ENCODE measurements around the gene FADD.

Gene FADD

DNA sequence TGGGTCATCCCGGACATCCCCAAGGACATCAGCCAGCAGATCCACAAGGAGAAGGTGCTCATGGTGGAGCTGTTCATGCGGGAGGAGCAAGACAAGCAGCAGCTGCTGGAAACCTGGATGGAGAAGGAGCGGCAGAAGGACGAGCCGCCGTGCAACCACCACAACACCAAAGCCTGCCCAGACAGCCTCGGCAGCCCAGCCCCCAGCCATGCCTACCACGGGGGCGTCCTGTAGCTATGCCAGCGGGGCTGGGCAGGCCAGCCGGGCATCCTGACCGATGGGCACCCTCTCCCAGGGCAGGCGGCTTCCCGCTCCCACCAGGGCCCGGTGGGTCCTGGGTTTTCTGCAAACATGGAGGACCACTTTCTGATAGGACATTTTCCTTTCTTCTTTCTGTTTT, 15.3 kb upstream of the FADD start:
- TF ChIP-seq, protein P1, sequence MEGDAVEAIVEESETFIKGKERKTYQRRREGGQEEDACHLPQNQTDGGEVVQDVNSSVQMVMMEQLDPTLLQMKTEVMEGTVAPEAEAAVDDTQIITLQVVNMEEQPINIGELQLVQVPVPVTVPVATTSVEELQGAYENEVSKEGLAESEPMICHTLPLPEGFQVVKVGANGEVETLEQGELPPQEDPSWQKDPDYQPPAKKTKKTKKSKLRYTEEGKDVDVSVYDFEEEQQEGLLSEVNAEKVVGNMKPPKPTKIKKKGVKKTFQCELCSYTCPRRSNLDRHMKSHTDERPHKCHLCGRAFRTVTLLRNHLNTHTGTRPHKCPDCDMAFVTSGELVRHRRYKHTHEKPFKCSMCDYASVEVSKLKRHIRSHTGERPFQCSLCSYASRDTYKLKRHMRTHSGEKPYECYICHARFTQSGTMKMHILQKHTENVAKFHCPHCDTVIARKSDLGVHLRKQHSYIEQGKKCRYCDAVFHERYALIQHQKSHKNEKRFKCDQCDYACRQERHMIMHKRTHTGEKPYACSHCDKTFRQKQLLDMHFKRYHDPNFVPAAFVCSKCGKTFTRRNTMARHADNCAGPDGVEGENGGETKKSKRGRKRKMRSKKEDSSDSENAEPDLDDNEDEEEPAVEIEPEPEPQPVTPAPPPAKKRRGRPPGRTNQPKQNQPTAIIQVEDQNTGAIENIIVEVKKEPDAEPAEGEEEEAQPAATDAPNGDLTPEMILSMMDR (IDR thresholded peaks at IDR 0.05; ENCODE audit: insufficient read depth, missing control alignments) = no peak
- DNase-seq (ENCODE audit: insufficient read length, low spot score) (no peak), FAIRE-seq (no peak)

DNA sequence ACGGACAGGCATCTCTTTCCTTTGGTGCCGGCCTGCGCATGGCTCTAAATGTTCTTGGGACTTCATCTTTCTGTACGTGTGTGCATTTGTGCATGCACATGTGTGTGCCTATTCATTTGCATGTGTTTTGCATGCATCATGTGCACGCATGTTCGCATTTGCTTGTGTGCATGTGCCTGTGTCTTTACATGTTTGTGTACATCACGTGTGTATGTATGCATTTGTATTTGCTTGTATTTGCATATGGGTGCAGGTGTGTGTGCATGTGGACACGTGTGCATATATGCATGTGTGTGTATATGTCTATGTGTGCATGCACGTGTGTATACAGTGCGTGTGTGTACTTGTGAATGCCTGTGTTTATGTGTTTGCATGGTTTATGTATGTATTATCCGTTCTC, 13.5 kb upstream of the FADD start:
- no peak for FAIRE-seq
- TF ChIP-seq, protein P1 (IDR thresholded peaks at IDR 0.05; ENCODE audit: insufficient read depth, missing control alignments) = no peak

DNA sequence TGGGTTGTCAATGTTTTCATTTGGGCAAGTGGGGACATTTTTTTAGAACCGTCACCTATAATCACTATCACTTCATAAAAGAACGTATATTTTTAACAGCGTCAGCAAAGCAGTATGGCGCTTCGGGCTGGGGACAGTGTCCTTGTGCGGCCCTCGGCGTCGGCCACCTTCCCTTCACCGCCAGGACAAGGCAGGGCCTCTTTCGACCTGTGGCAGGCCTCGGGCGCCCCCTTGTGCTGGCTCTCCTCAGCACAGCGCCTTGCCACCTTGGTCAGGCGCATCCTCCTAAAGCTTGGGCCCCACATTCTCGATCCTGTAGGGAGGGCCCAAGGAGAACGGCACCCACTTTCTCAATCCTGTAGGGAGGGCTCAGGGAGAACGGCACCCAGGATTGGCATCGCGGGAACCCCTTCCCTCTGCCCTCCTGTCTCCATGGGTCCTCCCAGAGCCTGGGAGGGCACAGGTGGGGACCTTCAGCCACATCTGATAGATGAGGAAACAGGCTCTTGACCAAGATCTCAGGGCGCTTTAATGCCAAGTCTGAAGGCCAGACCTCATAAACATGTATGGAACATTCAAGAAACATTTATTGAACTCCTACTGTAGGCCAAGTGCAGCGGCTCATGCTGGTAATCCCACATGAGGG, 11.5 kb upstream of the FADD start:
- DNase-seq (ENCODE audit: insufficient read length, low spot score) (peak; percentile 54), FAIRE-seq (no peak)
- TF ChIP-seq, protein P1 (IDR thresholded peaks at IDR 0.05; ENCODE audit: insufficient read depth, missing control alignments) = peak; percentile 53

More for the DNA sequence above, 13.5 kb upstream of the FADD start:
- DNase-seq (ENCODE audit: insufficient read length, low spot score) = no peak

DNA sequence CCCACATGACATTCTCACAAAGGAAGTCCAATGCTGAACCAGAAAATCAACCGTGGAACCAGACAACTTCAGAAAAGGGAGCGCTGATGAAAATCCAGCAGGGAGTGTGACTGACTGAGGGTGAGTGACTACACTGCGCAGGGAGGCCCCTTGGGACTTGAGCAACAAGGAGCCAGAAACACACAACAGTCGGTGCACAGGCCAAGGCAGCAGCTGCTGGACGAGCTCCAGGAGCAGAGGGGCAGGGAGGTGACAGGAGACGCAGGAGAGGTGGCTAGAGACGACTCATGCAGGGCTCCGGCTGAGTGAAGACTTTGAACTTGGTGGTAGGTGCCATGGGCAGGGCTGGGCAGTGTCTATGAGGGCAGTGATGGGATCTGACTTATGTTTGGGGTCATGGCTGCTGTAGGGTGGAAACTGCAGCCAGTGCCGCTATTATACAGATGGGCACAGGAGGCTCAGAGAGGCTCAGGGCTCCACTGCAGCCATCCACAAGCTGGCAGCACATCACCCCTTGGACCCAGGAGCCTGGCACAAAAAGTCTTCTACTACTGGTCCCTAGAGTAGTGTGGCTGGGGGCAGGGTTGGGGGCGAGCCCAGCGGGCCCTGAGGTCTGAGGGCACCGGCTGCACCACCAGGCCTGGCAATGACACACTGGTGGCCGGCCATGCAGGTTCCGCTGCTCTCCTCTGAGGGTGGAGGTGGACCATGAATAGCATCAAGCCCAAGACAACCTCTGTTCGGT, 10.3 kb upstream of the FADD start:
- no peak for FAIRE-seq
- TF ChIP-seq, protein P1 (IDR thresholded peaks at IDR 0.05; ENCODE audit: insufficient read depth, missing control alignments) = no peak
- DNase-seq (ENCODE audit: insufficient read length, low spot score) = no peak

DNA sequence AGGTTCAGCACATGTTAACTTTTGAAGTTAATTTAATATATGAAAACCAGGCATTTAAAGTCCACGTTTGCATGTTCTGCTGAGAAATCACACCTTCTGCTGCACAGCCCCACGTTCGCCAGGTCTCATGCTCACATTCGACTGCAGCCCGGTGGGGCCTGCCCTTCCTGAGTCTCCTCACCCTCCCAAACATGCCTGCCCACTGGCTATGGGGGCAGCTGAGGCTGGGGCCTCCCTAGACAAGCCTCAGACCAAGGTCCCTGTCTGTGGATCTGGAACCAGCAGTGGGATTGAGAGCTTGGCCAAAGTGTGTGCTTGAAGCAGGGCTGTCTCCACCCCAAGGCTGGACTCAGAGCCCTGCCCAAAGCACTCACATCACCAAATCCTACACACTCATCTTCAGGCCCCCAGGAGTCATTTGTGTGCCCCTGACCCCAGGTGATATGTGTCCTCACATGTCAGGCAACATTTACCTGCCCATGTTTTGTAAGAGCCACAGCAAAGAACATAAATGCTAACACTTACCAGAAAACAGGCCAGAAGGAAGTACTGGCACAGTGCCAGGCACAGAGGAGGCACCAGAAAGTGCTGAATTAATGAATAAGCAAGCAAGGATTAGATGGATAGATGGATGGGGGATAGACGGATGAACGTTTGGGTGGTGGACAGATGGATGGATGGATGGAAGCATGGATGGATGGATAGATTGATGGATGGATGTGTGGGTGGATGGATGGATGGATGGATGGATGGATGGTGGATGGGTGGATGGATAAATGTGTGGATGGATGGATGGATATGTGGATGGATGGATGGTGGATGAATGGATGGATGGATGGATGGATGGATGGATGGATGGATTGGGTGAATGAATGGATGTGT, 9.4 kb upstream of the FADD start:
- TF ChIP-seq, protein P1 (IDR thresholded peaks at IDR 0.05; ENCODE audit: insufficient read depth, missing control alignments) = no peak
- FAIRE-seq = no peak
- DNase-seq (ENCODE audit: insufficient read length, low spot score) = no peak

DNA sequence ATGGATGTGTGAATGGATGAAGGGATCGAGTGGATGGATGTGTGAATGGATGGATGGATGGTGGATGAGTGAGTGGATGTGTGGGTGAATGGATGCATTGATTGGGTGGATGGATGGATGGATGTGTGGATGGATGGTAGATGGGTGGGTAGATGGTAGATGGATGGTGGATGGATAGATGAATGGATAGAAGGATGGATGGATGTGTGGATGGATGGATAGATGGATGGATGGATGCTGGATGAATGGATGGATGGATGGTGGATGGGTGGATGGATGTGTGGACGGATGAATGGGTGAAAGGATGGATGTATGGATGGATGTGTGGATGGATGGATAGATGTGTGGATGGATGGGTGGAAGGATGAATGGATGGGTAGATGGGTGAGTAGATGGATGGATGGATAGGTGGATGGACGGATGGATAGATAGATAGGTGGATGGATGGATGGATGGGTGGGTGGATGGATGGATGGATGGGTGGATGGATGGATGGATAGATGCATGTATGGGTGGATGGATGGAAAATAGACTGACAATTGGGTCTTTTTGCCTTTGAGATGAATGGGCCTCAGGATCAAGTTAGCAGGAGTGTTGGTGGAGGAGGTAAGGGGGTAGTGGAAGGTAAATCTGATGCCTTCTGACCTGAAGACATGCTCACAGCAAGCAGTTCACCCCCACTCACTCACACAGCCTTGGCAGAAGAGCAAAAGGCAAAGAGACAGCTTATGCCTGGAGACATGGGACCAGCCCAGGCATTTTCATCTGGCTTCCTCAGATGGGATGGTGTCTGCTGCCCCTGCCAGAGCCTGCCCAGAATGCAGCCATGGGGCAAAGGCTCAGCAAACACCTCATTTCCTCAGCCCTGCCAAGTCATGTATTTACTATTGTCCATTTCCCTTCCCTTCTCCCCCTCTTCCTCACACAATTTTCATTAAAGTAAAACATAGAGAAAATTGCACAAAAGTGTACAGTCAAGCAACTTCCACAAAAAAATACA, 8.0 kb upstream of the FADD start:
- TF ChIP-seq, protein P1 (IDR thresholded peaks at IDR 0.05; ENCODE audit: insufficient read depth, missing control alignments) = no peak
- FAIRE-seq = no peak
- no peak for DNase-seq (ENCODE audit: insufficient read length, low spot score)

Measured in D721Med (cell line).